Suprapubic skin (tissue), 3 donors: ENCODE measurements around the gene EEPD1.

Experiments used
- EP300 ChIP-seq: sonication (generic); formaldehyde crosslinking; IDR thresholded peaks from one replicate; pipeline ENCODE4 v1.6.1; 2017; ENCODE audit warnings: antibody characterized with exemption
- POLR2A ChIP-seq, 2 donors: fragments of 450-650 bp; IDR thresholded peaks; one replicate each; pipeline ENCODE4 v1.6.1; 2017; ENCODE audit warnings: antibody characterized with exemption in 2 of 2, mild to moderate bottlenecking in 2 of 2, moderate library complexity in 2 of 2
- TF ChIP-seq, protein P1 (sequence below), 2 donors: fragments of 200-600 bp in 1 of 2; fragments of 450-650 bp in 1 of 2; sonication (generic) in 1 of 2; IDR thresholded peaks; one replicate each; pipeline ENCODE4 v1.5.1; 2016 to 2019; ENCODE audit warnings: antibody characterized with exemption in 2 of 2, mild to moderate bottlenecking in 1 of 2, moderate library complexity in 1 of 2

DNA sequence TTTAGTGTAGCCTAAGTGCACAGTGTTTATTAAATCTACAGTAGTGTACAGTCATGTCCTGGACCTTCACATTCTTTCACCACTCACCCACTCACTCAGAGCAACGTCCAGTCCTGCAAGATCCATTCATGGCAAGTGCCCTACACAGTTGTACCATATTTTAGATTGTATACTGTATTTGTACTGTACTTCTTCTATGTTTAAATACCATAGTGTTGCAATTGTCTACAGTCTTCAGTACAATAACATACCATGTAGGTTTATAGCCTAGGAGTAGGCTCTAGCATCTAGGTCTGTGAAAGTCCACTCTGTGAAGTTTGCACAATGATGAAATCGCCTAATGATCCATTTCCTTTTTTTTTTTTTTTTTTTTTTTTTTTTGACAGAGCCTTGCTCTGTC is 12.0 kb downstream of the EEPD1 start:
- TF ChIP-seq POLR2A (IDR thresholded peaks at IDR 0.05): no peak
- TF ChIP-seq, protein P1, sequence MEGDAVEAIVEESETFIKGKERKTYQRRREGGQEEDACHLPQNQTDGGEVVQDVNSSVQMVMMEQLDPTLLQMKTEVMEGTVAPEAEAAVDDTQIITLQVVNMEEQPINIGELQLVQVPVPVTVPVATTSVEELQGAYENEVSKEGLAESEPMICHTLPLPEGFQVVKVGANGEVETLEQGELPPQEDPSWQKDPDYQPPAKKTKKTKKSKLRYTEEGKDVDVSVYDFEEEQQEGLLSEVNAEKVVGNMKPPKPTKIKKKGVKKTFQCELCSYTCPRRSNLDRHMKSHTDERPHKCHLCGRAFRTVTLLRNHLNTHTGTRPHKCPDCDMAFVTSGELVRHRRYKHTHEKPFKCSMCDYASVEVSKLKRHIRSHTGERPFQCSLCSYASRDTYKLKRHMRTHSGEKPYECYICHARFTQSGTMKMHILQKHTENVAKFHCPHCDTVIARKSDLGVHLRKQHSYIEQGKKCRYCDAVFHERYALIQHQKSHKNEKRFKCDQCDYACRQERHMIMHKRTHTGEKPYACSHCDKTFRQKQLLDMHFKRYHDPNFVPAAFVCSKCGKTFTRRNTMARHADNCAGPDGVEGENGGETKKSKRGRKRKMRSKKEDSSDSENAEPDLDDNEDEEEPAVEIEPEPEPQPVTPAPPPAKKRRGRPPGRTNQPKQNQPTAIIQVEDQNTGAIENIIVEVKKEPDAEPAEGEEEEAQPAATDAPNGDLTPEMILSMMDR (IDR thresholded peaks at IDR 0.05): no peak
- TF ChIP-seq EP300: no peak
